MV-4-11 (cell line): ENCODE results near the gene RAB3A.

ENCODE experiments used
- DNase-seq: peaks from one replicate; lab custom pipeline; 2025; lab: John Stamatoyannopoulos, UW

The RAB3A gene, protein sequence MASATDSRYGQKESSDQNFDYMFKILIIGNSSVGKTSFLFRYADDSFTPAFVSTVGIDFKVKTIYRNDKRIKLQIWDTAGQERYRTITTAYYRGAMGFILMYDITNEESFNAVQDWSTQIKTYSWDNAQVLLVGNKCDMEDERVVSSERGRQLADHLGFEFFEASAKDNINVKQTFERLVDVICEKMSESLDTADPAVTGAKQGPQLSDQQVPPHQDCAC

DNA sequence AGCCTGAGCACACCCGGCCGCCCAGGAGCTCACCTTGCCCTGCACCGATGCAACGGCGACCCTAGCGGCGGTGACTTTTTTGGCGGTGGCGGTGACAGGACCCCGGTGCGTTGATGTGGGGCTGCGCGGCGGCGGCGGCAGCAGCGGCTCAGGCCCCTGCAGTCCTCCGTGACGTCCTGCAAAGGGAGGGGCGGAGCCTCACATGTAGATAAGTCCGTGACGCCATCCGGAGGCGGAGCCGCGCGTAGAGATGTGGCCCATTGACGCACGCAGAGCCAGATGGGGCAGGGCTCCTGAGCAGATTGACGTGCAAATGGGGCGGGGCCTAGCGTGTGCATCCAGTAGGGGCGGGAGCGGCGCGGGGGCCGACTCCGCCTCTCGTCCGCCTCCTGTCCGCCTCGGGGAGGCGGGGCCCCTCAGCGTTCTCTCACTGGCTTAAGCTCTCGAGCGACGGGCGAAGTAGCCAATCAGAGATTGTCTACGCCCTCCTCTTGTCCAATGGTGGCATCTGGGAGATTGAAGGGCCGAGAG, at the start of gene RAB3A:
Gene RAB3A, minus strand, starts transcription at position 180 of the 531 bp plus-strand sequence. CDS start 1,302 bp downstream, outside the sequence.
- peak; percentile 100 for DNase-seq

DNA sequence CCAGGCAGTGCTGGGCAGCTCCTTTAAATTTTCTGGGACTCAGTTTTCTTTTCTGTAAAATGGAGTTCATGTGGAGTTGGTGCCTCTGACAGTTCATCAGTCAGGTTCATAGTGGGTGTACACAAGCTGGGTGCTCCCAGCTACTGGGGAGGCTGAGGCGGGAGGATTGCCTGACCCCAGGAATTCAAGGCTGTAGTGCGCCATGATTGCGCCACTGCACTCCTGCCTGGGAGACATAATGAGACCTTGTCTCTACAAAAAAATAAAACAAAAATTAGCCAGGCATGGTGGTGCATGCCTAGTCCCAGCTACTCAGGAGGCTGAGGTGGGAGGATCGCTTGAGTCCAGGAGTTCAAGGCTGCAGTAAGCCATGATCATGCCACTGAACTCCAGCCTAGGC, 49.3 kb upstream of the RAB3A start:
- peak; percentile 28 for DNase-seq

DNA sequence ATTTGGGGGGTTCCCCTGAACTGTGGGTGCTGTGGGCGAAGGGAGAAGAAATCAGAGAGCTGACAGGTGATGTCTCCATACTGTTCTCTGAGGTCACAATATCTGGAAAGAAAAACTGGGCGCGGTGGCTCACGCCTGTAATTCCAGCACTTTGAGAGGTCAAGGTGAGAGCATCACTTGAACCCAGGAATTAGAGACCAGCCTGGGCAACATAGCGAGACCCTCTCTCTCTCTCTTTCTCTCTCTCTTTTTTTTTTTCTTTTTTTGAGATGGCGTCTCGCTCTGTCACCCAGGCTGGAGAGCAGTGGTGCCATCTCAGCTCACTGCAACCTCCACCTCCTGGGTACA, 48.5 kb upstream of the RAB3A start:
- DNase-seq, result no peak

DNA sequence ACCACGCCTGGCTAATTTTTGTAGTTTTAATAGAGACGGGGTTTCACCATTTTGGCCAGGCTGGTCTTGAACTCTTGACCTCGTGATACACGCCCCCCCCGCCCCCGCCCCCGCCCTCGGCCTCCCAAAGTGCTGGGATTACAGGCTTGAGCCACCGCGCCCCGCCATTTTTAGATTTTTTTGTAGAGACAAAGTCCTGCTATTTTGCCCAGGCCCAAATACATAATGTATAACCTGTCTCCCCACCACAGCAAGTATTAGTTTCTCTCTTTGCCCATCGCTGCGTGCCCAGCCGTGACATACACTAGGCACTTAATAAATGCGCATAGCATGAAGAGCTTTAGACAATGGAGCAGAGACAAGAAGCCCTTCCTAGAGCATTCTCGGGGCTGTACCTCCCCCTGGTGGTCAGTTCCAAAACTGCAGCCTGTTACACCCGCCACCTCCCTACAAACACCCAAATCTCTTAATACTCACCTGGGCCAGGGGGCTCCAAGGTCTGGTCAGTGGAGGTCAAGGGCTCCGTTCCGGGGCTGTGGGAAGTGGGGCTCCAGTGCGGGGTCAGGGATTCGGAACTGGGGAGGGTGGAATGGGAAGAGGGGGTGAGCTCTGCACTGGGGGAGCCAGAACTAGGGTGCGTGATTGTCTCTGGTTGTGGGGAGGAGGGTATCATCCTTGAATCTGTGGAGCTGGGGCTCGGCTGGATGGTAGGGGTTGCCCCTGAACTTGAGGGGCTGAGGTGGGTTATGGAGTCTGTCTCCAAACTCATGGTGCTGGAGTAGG, 47.9 kb upstream of the RAB3A start:
- peak; percentile 72 for DNase-seq

DNA sequence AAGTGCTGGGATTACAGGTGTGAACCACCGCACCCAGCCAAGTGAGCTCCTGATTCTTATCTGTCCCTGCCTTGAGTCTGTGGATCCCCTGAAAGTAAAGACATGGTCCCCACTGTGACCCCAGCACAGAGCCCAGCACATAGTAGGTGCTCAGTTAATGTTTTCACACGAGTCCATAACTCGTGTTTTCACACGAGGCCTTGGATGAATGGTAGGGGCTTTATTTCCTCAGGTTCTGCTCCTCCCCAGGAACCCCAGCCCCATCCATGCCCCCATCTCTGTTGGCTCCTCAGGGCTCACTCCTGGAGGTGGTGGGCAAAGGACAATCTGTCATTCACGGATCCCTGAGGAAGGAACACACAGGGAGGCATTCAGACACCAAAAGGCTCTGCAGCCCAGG, 46.0 kb upstream of the RAB3A start:
- DNase-seq, result no peak

DNA sequence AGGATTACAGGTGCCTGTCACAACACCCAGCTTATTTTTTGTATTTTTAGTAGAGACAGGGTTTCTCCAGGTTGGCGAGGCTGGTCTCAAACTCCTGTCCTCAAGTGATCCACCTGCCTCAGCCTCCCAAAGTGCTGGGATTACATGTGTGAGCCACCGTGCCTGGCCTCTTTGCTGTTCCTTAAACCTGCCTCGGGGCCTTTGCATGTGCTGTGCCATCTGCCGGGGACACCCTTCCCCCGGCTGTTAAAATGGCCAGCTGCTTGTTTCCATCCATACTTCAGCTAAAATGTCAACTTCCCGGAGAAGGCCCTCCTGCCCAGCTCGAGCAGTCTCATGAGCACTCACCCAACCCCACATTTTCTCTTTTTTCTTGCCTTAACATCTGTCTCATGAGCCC, 41.5 kb upstream of the RAB3A start:
- DNase-seq, result no peak

DNA sequence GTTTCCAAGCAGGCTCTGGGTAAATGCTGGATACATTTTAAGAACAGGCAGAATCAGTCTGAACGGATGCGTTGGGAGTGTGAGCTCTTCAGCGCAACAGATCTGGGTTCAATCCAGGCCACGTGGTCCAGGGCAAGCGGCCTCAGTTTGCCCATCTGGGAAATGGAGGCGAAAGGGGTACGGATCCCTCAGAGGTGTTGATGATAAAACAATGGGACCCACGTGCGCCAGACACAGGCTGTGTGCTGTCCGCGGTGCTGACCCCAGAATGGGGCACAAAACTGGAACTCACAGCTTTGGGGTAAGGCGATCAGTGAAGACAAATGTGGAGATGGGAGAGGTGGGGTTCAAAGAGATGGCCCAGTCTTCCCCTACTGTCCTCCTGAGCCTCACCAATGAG, 35.5 kb upstream of the RAB3A start:
- no peak for DNase-seq

DNA sequence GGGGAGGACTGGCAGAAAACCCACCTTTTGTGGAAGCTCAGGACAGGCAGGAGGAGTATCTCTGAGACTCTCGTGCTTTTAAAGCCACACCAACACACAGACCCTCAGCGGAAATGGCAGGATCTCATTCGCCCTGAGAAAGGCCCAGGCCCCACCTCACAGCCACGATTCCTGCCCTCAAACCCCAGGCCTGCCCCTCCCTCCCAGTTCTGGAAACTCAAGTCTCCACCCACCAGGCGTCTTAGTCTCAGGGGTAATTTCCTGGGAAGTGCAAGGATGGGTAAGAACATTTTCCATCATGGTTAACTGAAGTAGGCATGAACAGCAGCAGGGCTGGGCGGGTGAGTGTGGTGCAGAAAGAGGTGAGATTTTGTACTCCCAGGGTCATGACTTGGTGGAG, 30.4 kb upstream of the RAB3A start:
- DNase-seq, result no peak

DNA sequence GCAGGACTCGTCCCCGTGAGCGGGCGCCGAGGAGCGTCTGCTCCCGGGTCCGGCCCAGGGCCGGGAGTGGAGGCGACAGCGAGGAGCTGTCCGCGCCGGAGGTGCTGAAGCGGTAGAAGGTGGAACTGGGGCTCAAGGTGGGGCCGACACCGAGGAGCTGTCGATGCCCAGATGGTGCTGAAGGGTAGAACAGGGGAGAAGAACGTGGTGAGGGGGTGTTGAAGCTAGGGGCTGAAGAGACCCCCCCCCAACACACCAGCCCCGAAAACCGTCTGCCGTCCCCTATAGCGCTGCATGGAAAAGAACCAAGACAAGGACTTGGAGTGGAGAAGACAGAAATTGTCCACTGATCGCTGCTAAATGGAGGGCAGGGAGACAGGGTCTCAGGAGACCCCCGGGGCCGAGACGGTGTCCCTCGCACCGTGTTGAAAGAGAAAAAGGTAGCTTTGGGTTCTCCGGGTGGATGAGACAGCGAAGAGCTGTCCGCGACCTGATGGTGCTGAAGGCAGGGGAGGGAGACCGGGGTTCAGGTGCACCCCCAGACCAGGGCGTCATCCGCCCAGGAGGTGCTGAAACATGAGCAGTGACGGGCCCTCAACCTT, 29.5 kb upstream of the RAB3A start:
- peak; percentile 46 for DNase-seq

DNA sequence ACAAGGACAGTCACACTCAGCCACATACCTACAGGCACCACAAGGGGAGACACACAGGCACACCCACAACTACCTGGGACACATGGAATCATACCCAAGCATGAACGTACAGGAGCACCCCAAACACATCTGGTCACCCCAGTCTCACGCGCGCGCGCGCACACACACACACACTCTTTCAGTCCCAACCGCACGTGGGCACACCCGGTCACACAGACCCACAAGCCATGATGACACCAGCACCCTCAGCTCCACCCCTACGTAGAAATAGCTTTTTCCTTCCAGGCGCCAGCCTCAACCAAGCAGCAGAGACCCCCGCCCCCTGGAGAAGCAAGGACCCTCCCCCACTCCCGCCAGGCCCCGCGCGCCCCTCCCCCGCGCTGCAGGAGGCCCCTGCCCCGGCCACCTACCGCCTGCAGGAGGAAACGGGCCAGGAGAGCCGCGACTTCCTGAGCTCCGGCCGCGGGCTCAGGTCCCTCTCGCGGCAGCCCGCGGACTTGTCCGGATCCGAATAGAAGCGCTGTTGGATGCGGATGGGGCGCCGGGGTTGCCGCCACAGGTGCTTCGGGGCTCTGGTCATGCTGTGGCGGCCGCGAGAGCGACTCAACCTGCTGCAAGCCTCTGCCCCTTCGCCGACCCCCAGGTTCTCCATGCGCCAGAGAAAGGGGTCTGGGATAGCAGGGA, 28.8 kb upstream of the RAB3A start:
- no peak for DNase-seq

DNA sequence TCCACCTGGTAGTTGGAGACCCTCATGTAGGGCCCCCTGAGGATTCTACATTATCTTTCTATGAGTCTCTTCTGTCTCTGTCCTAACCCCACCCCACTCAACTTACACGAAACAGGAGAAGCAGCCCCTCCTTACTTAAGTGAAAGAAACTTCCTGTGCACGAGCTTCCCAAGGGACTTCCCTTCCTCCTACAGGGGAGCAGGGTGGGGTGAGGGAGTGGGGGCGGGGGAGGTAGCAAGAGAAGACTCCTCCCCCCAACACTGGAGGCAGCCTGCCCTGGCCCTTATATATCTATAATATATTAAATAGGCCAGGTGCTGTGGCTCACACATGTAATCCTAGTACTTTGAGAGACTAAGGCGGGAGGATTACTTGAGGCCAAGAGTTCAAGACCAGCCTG, 27.9 kb upstream of the RAB3A start:
- DNase-seq, result no peak

DNA sequence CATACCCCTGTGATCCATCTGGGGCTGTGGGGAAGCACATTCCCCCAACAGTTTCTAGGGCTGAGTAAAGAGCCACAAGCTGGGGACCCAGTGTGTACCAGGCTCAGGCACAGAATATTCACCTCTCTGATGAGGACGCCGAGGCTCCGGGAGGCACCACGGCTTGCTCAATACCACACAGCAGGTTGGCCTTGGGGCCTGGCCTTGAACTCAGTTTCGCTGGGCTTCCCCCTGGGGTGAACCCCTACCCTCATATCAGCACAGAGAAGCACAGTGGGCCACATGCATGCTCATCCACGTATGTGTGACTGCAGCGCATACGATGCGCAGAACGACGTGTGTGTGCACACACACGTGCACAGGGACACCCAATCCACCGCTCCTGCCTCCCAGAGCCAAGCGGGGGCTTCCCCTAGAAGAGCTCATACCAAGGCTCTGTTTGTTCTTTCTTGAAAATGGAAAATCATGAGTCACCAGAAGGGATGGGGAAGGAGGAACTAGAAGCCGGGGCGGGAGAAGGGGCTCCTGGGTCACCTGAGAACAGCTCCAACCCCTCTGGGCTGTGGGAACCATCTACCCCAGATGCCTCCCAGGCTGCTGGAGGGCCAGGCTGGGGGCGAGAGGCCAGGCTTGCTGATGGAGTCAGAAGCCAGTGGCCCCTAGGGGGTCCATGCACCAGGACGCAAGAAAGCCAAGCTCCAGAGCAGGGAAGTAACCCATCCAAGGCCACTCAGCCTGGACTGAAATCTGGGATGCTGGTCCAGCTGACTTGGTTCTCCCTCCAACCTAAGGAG, 27.3 kb upstream of the RAB3A start:
- DNase-seq, result peak; percentile 31

DNA sequence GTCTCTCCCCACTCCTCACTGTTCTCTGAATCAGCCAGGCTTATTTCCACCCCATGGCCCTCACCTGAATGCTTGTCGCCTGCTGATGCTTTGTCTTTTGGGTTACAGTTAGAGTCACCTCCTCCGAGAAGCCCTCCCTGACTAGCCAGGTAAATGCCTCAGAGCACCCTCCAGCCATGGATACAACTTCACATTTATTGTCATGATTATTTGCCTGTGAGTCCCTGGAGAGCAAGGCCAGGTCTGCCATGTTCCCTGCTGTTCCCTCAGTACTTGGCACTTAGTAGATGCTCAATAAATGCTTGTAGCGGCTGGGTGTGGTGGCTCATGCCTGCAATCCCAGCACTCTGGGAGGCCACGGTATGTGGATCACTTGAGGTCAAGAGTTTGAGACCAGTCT, 26.1 kb upstream of the RAB3A start:
- DNase-seq, result no peak

DNA sequence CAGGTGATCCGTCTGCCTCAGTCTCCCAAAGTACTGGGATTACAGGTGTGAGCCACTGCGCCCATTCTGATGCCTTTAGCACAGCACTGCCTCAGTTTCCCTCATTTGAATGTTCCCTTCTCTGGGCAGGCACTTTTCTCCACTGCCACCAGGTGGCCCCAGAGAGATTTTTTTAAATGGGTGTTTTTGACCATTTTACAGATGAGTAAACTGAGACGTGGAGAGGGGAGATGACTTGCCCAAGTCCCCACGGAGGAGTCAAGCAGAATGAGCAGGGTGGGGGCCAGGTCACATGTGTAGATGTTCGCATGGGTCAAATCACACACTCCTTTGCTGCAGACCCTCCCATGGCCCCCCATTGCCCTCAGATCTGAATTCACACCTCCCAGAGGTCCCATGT, 25.6 kb upstream of the RAB3A start:
- no peak for DNase-seq

DNA sequence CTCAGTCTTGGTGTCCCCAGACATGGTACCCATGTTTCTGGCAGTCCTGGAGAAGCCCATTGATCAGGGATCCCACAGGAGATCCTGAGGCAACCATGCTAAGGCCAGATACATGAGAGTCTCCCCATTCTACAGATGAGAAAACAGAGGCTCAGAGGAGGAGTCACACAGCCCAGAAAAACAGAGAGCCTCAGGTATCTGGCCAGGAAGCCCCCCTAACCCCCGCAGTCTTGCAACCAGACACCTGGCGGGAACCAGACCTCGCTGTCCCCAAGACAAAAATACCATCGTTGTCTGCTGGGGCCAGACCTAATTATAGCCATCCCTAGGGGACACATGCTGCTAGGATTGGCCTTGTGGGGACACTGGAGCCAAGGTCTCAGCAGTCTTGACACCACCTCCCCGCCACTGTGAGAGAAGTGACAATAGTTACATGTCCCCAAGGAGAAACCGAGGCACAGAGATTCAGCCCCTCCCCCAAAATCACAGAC, 24.0 kb upstream of the RAB3A start:
- DNase-seq, result no peak

DNA sequence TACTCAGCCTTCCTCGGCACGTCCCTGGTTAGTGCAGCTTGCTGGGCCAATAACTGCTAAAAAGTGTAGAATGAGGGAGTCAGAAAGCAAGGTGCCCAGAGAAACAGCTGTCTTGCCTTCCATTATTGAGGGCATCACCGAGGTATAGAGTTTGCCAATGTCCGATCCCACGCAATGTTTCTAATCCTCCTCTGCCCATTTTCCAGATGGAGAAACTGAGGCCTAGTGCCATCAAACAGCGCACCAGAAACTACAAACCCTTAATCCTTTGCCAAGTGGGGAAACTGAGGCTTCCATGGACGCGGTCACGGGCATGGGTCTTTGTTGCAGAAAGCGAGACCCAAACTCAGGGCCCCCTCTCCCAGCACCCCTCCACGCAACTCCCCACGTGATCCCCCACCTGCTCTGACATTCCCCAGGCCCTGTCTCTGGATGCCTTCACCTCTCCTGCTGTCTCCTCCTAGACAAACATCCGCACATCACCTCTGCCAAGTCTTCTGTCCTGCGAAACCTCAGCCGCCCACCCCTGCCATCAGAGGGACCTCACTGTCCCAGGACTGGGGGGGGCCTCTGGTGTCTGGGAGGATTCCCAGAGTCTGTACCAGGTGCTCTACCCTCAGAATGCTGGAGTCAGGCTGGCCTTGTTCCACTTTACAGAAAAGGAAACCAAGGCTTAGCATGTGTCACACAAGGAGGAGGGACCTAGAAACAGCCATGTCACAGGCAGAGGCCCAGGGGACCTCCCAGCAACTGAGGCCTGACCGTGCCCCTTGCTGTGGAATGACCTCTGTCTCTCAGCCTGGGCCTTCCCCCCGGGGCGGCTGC, 23.3 kb upstream of the RAB3A start:
- no peak for DNase-seq

DNA sequence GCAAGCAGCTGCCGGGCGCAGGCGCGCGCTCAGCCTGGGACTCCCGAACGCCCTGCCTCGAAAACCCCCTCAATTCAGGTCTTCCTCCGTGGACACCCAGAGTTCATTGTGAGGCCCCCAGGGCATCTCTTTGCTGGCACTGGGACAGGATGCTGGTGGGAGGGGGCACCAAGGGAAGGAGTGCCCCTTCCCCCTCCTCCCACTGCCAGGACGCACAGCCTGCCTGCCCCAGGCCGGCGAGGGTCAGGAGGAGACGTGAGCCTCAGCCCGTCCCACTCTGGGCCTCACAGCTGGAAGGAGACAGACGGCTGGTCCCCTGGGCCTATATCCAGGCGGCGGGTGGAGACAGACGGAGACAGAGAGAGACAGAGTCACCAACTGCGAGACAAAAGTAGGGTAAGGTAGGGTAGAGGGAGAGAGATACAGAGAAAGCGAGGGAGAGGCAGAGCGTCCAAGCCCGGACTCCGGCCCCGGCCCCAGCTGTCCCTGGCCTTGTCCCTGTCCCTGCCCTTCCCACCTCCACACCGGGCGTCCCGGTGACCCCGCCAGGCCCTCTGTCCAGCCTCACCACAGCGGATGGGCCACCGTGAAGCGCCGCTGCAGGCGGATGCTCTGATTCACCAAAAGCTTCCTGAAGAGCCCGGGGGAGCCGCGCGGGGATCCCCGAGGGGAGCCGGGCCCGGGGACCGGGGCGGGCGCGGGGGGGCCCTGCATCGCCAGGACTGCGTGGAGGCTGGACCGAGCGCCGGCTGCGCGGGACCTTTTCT, 22.0 kb upstream of the RAB3A start, which contains the start of gene PDE4C:
Gene PDE4C, minus strand, starts transcription at position 737 of the 767 bp plus-strand sequence. Its CDS starts 23 bp downstream, at position 714.
- DNase-seq, result no peak

DNA sequence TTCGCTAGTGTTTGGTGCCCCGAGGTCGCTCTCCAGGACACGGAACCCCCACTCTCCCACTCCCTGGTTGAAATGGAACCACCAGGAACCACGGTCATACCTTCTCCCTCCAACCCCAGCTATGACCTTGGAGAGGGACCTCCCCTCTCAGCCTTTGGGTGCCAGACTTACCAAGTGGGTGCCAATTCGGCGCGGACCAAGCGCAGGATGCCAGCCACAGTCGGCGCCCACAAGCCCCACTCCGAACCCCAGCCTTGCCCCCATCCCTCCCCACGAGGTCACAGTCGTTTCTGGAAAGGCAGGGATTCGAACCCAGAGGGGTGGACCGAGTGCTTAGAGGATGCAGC, 21.5 kb upstream of the RAB3A start:
- DNase-seq, result no peak

DNA sequence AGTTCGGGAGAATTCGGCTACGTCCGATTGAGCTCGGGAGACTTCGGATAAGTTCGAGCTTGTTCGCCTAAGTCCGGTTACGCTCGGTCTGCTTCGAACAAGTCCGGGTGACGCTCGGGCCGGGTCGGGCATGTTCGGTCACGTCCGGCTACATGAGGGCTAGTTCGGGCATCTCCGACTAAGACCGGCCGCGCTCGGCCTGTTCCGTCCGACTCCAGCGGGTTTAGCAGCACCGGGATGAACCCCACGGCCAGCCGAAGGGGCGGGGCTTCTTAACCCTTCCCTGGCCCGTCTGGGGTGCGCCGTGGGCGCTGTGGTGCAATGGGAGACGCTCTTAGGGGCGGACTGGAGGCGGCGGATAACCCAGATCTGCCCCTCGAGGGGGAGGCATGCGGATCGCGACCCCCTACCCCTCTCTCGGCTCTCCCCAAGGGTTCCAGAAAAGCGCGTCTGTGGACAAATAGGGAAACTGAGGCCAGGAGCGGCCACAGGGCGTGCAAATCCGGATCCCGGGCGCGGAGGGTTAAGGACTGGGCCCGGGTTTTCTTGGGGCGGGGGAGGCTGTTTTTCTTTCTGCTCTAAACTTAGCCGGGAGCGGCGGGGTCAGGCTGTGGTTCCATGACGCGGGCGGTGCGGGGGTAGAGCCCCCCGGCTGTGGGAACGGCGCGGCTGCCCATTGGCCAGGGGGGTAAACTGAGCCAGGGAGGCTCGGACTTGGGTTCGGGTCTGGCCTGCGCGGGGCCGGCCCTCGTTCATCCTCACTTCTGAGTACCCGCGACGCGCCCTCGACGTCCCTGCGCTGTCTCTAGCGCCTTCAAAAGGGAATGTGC, 20.9 kb upstream of the RAB3A start:
- DNase-seq, result peak; percentile 100
